ENCODE measurements around the gene CLPTM1L.

CLPTM1L gene

DNA sequence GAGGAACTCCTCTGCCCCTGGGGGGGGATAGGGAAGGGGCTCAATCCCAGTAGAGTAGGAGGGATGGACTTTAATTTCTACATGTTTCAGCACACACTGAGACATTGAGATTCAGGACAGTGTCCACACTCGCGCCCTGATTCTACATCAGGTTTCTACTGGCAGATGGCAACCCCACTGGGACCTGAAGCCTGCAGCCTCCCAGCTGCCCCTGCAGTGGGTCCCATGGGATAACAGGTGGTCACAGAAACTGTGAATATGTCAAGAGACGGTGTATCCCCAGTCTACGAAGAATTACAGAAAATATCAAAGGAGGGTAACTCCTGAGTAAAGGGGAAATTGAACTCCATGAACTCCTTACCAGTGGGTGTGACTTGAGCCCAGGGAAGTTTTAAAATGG is 47.7 kb downstream of the CLPTM1L start:
- Histone ChIP-seq H3K27me3 (ENCODE audit: control insufficient read depth, insufficient read depth, low read length) (no peaks in the 10 kb centered on the region), H3K9ac (no peak overlapping the region)
- TF ChIP-seq CTCF (IDR thresholded peaks at IDR 0.05): no peak

DNA sequence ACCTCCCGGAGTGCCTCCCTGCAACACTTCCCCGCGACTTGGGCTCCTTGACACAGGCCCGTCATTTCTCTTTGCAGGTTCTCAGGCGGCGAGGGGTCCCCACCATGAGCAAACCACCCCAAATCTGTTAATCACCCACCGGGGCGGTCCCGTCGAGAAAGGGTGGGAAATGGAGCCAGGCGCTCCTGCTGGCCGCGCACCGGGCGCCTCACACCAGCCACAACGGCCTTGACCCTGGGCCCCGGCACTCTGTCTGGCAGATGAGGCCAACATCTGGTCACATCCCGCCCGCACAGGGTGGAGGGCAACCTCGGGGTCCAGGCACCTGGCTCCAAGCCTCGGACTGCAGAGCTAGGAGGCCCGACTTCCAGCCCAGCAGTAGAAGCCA is 49.3 kb downstream of the CLPTM1L start:
- Histone ChIP-seq H3K9ac (no peak overlapping the region), H3K4me3 (ENCODE audit: low read depth, low read length) (no peak overlapping the region), H3K4me2 (ENCODE audit: low read length) (no peak overlapping the region), H3K4me1 (no peaks in the 10 kb centered on the region), H2AFZ (no peak overlapping the region), H3K79me2 (no peaks in the 10 kb centered on the region), H3K27me3 (ENCODE audit: control insufficient read depth, insufficient read depth, low read length) (no peaks in the 10 kb centered on the region), H3K9me3 (ENCODE audit: control insufficient read depth, low read length) (no peaks in the 10 kb centered on the region), H3K36me3 (ENCODE audit: control insufficient read depth, insufficient read depth, low read length) (no peaks in the 10 kb centered on the region), H3K27ac (no peak overlapping the region)
- TF ChIP-seq CTCF (IDR thresholded peaks at IDR 0.05): no peak

More for the DNA sequence above, 47.7 kb downstream of the CLPTM1L start:
- no peaks in the 10 kb centered on the region for H3K36me3 ChIP-seq (ENCODE audit: control insufficient read depth, insufficient read depth, low read length)
- no peaks in the 10 kb centered on the region for H3K9me3 ChIP-seq (ENCODE audit: control insufficient read depth, low read length)
- H3K79me2 ChIP-seq: no peaks in the 10 kb centered on the region
- H3K27ac ChIP-seq: no peak overlapping the region
- no peak overlapping the region for H3K4me3 ChIP-seq (ENCODE audit: low read depth, low read length)
- no peak overlapping the region for H3K4me2 ChIP-seq (ENCODE audit: low read length)
- H3K4me1 ChIP-seq: no peaks in the 10 kb centered on the region
- no peak overlapping the region for H2AFZ ChIP-seq

GRCh38 chr5:1294835-1295649 is 49.9 kb downstream of the CLPTM1L start, which contains the start of gene TERT:
TSS of gene TERT (minus strand) at chr5:1295068. CDS start at chr5:1294989, 79 bp downstream.
- Histone ChIP-seq H3K27ac (no peak within 1 kb of the TSS), H2AFZ (no peak within 1 kb of the TSS), H3K4me1 (no peaks in the 10 kb centered on the region), H3K9ac (no peak within 1 kb of the TSS), H3K9me3 (ENCODE audit: control insufficient read depth, low read length) (no peaks in the 10 kb centered on the region), H3K79me2 (no peaks in the 10 kb centered on the region), H3K4me2 (ENCODE audit: low read length) (no peak within 1 kb of the TSS), H3K4me3 (ENCODE audit: low read depth, low read length) (no peak within 1 kb of the TSS), H3K36me3 (ENCODE audit: control insufficient read depth, insufficient read depth, low read length) (no peaks in the 10 kb centered on the region), H3K27me3 (ENCODE audit: control insufficient read depth, insufficient read depth, low read length) (no peaks in the 10 kb centered on the region)
- no peak for TF ChIP-seq CTCF (IDR thresholded peaks at IDR 0.05)

DNA sequence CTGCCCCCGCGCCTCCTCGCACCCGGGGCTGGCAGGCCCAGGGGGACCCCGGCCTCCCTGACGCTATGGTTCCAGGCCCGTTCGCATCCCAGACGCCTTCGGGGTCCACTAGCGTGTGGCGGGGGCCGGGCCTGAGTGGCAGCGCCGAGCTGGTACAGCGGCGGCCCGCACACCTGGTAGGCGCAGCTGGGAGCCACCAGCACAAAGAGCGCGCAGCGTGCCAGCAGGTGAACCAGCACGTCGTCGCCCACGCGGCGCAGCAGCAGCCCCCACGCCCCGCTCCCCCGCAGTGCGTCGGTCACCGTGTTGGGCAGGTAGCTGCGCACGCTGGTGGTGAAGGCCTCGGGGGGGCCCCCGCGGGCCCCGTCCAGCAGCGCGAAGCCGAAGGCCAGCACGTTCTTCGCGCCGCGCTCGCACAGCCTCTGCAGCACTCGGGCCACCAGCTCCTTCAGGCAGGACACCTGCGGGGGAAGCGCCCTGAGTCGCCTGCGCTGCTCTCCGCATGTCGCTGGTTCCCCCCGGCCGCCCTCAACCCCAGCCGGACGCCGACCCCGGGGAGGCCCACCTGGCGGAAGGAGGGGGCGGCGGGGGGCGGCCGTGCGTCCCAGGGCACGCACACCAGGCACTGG is 50.6 kb downstream of the CLPTM1L start:
- Histone ChIP-seq H2AFZ (no peak overlapping the region), H3K4me2 (ENCODE audit: low read length) (no peak overlapping the region), H3K4me3 (ENCODE audit: low read depth, low read length) (no peak overlapping the region), H3K27ac (no peak overlapping the region), H3K27me3 (ENCODE audit: control insufficient read depth, insufficient read depth, low read length) (no peaks in the 10 kb centered on the region), H3K79me2 (no peaks in the 10 kb centered on the region), H3K36me3 (ENCODE audit: control insufficient read depth, insufficient read depth, low read length) (no peaks in the 10 kb centered on the region), H3K9me3 (ENCODE audit: control insufficient read depth, low read length) (no peaks in the 10 kb centered on the region), H3K4me1 (no peaks in the 10 kb centered on the region), H3K9ac (no peak overlapping the region)
- no peak for TF ChIP-seq CTCF (IDR thresholded peaks at IDR 0.05)

All from parathyroid adenoma (tissue), 2 donors.